Left colon (tissue), 2 donors: Measurements from ENCODE around the gene PPP5C. TPM values are rescaled to one million over a fixed set of nuclear protein-coding genes. Genes with fewer than 3 reads are reported as not detected.

ENCODE experiments used
- ATAC-seq: fragments of 200-7000 bp; cut with Tn5 transposase; one replicate; pipeline ENCODE4 v1.9.1; 2020; ENCODE audit warnings: mild to moderate bottlenecking, moderate library complexity
- DNase-seq, 2 donors: peaks; one replicate each; pipeline ENCODE4 v3.0.0-alpha.2; 2020
- intact Hi-C, 2 donors: fragments of 100-400 bp; cut with DNase I in 1 of 2; cut with micrococcal nuclease in 1 of 2; formaldehyde crosslinking; loops; one replicate each; pipeline versions ENCODE4 v1.11.2 to v1.14.0; 2022; cut with DNase I, micrococcal nuclease
- total RNA-seq, 2 donors: library from RNA; stranded (reverse); fragmentation: NEBNext Ultra II Directional; extraction: Animal tissue kit (Norgen Biotek cat#: 25700); gene quantifications; one replicate each; pipeline ENCODE4 v1.2.1, GENCODE V29; 2021
- donor health status: DM: no; HTN: no; CAD: no.
- donor health status: DM: yes; HTN: yes; CAD: no.

The PPP5C gene
- total RNA-seq, 2 donors from 2014 or later: 51.8 to 80.7 TPM

DNA sequence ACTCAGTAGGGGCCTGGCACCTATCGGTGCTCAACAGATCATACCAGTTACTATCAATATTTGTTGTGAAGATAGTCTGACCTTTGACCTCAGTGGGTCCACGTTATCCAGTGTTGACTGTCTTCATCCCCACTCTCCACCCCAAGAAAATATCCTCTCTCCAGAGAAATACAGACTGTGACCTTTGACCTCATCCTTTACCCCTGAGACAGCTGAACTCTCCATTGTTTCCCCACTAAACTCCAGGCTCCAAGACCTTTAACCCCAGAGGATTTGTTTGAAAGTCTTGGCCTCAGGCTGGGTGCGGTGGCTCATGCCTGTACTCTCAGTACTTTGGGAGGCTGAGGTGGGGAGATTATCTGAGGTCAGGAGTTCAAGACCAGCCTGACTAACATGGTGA, 22.6 kb upstream of the PPP5C start:
- intact Hi-C loops: no loop called here
- ATAC-seq (no peak), DNase-seq (no peak)

DNA sequence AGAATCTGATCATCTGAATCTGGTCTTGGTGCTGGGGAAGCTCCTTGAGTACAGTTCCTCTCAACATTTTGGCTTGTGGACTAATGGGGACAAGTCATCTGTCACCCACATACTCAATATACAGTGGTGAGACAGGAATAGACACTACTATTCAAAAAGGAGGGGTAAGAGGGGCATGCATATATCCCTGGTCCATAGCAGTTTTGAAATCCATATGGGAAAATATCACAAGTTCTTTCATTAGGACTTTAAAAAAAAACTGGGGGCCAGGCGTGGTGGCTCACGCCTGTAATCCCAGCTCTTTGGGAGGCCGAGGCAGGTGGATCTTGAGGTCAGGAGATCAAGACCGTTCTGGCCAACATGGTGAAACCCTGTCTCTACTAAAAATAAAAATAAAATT, 20.3 kb upstream of the PPP5C start:
- intact Hi-C loops: no loop called here
- DNase-seq (no peak), ATAC-seq (no peak)

DNA sequence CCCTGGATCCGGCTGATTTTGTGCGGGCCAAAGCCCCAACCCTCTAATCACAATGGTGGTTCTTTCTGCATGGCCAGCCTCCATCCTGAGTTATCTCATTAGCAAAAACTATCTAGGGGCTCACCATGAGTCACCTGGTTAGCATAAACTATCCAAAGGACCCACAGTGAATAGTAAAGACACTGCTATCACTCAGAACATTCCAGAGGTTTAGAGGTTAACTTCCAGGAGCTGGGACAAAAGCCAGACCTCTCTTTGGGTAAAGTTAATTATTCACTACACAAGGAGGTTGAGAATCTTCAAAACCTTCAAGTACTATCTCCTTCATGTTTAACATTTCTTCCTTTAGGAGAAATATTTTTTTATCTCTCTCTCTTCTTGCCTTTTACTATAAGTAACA, 18.8 kb upstream of the PPP5C start:
- intact Hi-C loops: no loop called here
- DNase-seq: no peak
- no peak for ATAC-seq

DNA sequence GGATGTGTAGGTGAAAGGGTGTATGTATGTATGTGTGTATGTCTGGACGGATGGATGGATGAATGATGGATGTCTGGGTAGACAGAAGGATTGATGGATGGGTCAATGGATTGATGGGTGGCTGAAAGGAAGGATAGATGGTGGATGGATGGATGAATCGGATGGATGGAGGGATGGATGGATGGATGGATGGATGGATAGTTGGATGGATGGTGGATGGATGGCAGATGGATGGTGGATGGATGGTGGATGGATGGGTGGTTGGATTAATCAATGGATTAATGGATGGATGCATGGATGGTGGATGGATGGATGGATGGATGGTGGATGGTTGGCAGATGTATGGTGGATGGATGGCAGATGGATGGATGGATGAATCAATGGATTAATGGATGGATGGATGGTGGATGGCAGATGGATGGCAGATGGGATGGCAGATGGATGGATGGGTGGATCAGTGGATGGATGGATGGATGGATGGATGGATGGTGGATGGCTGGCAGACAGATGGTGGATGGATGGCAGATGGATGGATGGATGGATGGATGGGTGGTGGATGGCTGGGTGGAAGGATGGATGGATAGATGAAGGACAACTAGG, 16.5 kb upstream of the PPP5C start:
- intact Hi-C loops: no loop called here
- no peak for ATAC-seq
- no peak for DNase-seq

DNA sequence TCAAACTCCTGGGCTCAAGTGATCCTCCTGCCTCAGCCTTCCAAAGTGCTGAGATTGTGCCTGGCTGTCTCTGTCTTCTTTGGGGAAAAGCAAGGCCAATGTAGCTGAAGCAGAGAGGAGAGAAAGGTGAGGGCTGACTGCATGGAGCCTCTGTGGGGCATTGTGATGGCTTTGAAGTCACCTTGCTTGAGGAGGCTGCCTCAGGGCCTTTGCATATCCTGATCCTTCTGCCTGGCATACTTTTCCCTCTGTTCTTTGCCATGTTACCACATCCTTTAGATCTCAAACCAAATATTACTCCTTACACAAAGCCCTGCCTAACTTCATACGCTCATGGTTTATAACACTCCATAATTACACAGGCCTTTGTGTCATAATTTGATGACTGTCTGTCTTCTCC, 9.4 kb upstream of the PPP5C start:
- DNase-seq (no peak), ATAC-seq (no peak)
- intact Hi-C loops: no loop called here

DNA sequence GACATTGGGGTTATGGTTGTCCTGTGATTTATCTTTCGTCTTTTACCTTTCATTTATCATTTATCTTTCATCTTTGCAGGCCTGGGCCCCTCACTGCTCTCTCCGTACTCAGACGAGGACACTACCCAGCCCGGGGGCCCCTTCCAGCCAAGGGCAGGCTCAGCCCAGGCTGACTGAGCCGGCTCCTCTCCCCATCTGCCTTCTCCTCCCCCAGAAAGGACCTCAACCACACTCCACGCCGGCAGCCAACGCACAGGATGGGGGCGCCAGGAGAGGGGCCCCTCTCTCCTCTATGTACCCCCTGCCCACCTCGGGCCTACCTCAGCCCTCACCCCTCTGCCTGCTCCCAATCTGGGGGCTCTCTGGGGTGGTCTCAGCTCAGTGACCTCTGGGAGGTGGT, 7.4 kb upstream of the PPP5C start:
- intact Hi-C loops: no loop called here
- DNase-seq (no peak), ATAC-seq (no peak)

DNA sequence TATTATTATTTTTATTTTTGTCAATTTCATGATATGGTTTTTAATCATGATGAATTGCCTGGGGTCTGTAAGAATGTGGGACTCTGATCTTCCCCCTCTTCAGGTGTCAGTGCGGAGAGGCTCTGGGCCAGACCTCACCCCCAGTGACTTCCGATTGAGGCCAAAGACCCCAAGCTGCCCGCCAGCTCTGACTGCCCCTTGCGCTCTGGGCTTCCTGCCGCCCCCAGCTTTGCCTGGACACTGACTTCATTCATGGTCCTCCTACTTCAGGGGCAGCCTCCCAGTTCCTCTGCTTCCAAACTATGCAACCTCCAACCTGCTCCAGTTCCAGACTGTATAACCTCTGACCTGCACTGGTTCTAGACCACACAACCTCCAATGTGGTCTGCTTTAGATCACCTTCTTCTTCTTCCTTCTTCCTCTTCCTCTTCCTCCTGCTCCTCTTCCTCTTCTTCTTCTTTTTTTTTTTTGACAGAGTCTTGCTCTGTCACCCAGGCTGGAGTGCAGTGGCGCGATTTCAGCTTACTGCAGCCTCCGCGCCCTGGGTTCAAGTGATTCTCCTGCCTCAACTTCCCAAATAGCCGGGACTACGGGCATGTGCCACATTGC, 6.7 kb upstream of the PPP5C start:
- intact Hi-C loops: no loop called here
- DNase-seq (no peak), ATAC-seq (no peak)

DNA sequence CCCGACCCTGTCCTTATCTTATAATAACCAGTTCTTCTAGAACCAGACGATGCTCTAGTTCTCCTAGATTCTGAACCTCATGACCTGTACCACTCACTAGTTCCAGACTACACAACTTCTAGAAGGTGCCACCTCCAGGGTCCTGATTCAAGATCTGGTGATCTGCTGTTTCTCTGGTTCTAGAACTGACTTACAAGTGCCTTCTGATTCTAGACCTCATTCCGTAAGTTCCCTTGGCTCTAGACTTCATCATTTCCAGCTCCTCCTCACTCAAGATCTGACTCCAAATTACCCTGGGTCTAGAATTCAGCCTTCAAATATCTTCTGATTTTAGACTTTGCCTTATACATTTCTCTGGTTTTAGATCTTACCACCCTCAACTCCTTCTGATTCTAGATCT, 5.0 kb upstream of the PPP5C start:
- DNase-seq (no peak), ATAC-seq (no peak)
- intact Hi-C loops: no loop called here

DNA sequence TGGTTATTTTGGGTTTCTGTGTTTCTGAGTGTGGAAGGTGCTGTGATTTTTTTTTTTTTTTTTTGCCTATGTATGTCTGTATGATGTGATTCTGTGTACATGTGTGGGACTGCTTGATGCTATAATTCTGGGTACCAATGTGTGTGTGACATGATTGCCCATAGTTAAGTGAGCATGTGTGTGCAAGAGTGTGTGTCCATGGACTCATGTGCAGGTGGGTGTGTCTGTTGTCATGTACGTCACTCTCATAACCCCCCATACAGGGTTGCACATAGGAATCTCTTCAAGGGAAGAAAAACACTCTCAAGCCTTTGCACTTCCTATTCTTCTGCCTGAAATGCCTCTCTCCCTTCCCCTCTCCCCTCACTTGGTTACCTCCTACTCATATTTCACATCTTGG, 2.5 kb upstream of the PPP5C start:
- no peak for ATAC-seq
- intact Hi-C loops: no loop called here
- no peak for DNase-seq

DNA sequence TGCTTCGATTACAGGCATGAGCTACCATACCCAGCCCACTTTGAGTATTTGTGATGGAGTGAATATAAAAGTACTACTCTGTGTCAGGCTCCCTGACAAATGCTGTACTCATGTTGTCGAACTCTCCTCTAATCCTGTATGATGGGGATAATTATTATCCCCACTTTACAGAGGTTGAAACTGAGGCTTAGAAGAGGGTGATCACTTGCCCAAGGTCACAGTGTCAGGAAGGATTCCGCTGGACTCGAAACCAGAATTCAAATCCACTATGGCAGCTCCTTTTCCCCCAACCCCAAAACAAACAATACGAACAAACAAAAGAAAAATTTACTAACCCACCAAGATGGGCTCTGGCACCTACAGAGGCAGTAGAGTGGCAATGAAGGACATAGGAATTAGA, 1.7 kb upstream of the PPP5C start:
- intact Hi-C loops: no loop called here
- DNase-seq (no peak), ATAC-seq (no peak)

DNA sequence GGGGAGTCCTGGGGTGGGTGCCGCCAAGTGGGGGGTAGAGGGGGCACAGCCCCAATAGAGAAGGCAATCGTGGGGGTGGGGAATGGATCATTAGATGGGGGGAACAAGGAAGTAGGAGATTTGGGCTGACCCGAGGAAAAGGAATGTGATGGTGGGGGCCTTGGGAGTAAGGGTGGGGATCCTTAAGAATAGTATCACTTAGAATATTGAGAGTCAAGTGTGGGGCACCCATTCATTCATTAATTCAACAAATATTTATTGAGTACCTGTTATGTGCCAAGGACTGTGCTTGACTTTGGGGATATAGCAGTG, 641 bp downstream of the PPP5C start:
- ATAC-seq: no peak
- no peak for DNase-seq
- intact Hi-C loops: no loop called here

DNA sequence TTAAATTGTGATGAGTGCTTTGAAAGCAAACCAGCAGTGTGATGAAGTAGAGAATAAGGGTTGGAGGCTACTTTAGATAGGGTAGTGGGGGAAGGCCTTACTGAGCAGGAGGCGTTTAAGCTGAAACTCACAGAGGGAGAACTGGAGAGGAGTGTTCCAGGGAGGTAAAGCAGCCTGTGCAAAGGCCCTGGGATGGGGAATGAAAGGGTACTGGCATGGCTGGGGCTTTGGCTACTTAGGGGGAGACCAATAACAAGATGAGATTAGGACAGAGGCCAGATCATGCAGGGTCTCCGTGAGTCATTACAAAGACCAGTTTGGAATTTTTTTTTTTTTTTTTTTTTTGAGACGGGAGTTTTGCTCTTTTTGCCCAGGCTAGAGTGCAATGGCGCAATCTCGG, 1.1 kb downstream of the PPP5C start:
- DNase-seq (no peak), ATAC-seq (no peak)
- intact Hi-C loops: no loop called here

DNA sequence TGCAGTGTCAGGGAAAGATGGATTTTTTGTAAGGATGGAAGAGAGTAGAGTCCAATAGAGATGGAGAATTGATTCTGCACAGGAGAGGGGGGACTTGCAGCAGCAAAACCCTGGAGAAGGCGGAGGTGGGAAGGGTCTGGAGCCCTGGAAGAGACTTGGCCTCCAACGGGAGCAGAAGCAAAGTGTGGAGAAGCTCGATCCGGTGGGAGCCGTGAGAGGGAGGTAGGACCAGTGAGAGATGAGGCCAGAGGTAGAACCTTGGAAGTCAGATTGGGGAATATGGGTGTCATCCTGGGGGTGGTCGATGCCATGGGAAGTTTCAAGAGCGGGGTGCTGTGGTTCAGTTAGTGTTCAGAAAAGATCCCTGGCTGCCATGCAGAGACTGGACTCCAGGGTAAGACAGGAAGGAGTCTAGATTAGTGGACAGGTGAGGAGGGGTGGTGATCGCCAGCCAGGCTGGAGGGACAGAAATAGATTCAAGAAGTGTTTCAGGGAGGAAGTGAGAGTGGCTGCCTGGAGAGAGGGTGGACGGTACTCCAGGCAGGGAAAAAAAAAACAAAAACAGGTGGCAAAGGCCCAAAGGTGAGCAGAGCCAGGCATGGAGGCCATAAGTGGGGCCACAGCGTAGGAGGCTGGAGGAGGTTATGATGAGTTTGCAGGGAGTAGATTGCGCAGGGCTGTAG, 2.6 kb downstream of the PPP5C start:
- ATAC-seq: no peak
- intact Hi-C loops: no loop called here

DNA sequence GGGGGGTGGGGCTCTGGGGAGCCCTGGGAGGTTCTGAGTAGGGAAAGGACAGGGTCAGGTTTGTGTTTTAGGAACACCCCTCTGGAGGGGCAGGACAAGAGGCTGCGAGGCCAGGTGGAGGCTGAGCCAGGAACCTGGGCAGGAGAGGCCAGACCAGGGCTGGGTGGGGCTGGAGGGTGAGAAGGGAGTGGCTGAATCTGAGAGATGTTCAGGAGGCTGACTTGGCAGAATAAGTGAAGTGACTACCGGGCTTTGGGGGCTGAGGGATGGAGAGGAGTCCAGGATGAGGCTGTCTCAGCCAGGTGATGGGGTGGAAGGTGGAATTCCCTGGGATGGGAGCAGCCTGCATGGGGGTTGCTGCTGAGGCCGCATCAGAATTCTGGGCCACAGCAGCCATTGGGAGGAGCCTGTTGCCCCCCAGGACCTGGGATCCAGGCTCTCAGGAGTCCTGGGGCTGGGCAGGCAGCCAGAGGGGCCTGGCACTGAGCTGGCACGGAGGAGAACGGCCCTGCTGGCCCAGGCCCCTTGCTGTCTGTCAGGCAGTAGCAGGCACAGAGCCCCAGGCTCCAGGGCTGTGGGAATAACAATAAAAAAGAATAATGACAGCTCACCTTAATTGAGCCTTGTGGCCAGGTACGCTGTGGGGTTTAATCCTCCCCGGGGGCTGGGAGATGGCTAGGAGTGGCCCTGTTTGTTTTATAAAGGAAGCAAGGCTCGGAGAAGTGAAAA, 3.3 kb downstream of the PPP5C start:
- ATAC-seq (peak; percentile 31), DNase-seq (peak; percentile 50 to 55)
- intact Hi-C loops: no loop called here

More for the DNA sequence above, 2.6 kb downstream of the PPP5C start:
- no peak for DNase-seq

DNA sequence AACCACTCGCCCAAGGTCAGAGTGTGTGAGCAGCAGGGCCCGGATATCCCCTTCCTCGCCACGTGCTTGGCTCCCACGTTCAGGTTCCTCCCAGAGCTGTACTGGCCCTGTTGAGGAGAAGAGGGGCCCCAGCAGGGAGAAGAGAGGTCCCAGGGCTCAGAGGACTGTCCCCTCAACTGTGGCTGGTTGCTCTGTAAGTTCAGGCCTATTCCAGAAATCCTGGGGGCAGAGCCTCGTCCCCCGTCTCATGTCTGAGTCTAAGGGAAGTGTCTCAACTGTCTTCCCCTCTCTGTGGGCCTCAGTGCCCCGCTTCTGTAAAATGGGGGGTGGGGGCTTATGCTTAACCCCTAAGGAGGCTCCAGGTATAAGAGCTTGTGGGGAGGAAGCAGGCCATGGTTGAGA, 3.9 kb downstream of the PPP5C start:
- intact Hi-C loops: no loop called here
- DNase-seq: peak in 1 of 2 donors; percentile 56
- ATAC-seq: no peak

DNA sequence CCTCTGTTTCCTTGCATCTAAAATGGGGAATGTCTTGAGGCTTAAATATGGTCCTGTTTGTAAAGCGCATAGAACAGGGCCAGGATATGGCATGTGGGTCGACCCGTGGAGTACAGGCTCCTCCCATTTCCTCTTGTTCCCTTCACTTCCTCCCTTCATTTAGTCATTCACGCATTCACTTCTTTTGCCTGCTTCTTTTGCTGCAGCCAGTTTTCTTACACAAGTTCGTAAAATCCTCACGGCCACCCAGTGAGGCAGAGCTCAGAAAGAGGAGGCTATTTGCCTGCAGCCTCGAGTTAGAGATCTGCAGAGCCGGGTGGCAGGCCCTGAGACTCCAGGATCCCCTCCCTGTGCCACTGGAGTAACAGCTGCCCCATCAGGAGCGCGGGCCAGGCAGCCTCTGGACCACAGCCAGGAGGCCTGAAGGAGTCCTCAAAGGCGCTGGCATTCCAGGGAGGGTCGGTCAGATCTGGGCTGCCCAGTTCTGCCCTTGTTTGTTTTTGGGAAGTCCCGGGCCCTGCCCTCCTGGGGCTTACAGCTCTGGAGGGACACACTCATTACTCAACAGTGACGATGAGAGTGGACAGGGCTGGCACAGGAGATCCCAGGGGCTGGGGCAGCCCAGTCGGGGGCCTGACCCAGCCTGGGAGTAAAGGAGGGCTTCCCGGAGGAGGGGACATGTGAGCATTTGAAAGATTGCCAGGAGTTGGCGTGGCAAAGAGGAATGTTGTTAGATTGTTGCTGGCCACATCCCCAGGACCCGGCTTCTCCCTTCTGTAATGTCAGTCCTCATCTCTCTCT, 4.6 kb downstream of the PPP5C start:
- intact Hi-C loops: no loop called here
- no peak for ATAC-seq
- peak in 1 of 2 donors; percentile 54 for DNase-seq

DNA sequence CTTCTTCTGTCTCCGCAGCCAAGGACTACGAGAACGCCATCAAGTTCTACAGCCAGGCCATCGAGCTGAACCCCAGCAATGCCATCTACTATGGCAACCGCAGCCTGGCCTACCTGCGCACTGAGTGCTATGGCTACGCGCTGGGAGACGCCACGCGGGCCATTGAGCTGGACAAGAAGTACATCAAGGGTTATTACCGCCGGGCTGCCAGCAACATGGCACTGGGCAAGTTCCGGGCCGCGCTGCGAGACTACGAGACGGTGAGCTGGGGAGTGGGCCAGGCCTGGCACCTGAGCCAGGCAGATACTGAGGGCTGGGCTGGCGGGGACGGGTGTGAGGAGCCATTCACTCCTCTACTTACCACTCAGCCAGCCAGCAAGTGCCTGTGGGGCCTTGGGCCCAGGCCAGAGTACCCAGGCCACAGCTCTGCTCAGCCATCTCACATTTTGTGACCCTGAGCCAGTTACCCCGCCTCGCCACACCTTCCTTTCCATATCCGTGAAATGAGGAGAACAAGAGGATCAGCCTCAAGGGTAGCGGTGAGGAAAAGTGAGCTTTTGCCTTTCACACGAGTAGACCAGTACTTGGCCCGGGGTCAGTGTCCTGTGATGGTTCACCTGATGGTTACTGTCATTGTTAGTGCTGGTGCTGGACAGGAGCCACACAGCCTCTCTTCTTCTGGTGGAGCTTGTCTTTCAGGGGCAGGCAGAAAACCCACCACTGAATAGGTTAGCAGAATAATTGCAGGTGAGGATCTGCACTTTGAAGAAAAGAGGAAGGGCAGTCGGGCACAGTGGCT, 7.0 kb downstream of the PPP5C start:
- ATAC-seq (no peak), DNase-seq (no peak)
- intact Hi-C loops: no loop called here

DNA sequence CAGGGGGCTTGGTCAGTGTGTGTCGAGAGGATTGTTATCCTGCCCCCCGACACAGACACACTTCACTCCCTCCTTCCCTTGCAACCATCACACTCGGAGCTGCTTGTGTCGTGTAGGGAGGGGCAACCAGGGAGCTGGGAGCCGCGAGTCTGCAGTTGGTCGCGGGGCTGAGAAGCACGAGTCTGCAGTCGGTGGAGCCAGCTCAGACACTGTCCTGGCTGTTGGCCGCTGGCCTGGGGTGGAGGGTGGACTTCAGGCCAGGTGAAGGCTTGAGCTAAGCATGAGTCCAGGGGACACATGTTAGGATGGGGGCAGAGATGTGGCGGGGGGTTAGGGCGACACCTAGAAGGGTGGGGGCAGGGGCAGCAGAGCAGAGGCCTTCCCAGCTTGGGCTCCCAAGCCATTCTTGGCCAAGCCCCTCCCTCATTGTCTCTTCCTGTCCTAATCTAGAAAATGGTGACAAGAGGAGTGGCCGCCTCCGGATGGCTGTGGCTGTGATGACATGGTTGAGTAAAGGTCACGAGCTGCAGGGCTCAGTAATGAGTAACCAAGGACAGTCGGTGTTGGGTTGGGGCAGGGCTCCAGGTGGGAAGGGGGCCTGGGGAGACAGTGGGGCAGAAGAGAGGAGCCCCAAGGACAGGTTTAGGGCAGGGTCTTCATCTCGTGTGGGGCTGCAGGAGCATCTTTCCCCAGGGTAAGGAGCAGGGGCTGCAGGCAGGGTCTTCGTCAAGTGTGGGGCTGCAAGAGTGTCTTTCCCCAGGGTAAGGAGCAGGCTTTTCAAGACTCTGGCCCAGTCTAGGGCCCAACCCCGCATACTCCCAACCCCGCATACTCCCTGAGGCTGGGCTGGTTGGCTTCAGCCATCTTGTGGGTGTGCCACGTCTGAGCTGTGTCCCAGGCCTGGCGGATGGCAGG, 8.6 kb downstream of the PPP5C start:
- intact Hi-C loops: no loop called here
- DNase-seq (no peak), ATAC-seq (peak; percentile 69)
